T-cell (primary cell): ENCODE measurements around the gene RIN3. TPM values are rescaled to one million over a fixed set of nuclear protein-coding genes. Genes with fewer than 3 reads are reported as not detected.
A peak's percentile ranks its signal among the peaks of the same experiment; 100 is the strongest.

Source experiments
- ATAC-seq, 4 experiments: fragments of 200-7000 bp in 3 of 4; fragments of 150-1000 bp in 1 of 4; cut with Tn5 transposase; replicated peaks in 1 of 4; 1 replicate in 3 of 4; 2 replicates in 1 of 4; pipeline ENCODE4 v1.10.0; 2021; ENCODE audit warnings: moderate library complexity in 3 of 4, mild to moderate bottlenecking in 2 of 4, moderate number of reproducible peaks in 1 of 4
- CTCF ChIA-PET, 2 donors: fragments of 300-600 bp; sonication (Branson Sonifier 250); formaldehyde crosslinking; loops; one replicate each; lab custom pipeline; 2022; ENCODE audit warnings: antibody characterized with exemption in 2 of 2; lab: Charles Lee
- POLR2A ChIA-PET, 2 donors: fragments of 300-600 bp; sonication (Branson Sonifier 250); formaldehyde crosslinking; loops; one replicate each; lab custom pipeline; 2022; ENCODE audit warnings: antibody characterized with exemption in 2 of 2; lab: Charles Lee
- DNase-seq, 35 experiments: peaks; one replicate each; pipeline versions ENCODE4 v3.0.0 to v3.0.0-alpha.2; 2013 to 2023
- H3K27ac ChIP-seq: one replicate; pipeline ENCODE4 v1.5.1; 2013; ENCODE audit warnings: low read length
- H3K27me3 ChIP-seq, 2 experiments: replicated peaks in 1 of 2; 1 replicate in 1 of 2; 2 replicates in 1 of 2; pipeline versions ENCODE4 v1.6.1 to v1.7.0; 2013; ENCODE audit warnings: low read length in 1 of 2, mixed read lengths in 1 of 2; ENCODE audit not compliant: control insufficient read depth in 2 of 2, insufficient read depth in 2 of 2; ENCODE audit errors: extremely low read depth in 1 of 2
- H3K36me3 ChIP-seq, 2 donors: 1 replicate in 1 of 2; 2 replicates in 1 of 2; pipeline versions ENCODE4 v1.6.1 to v1.7.0; 2013; ENCODE audit warnings: low read length in 1 of 2; ENCODE audit not compliant: control insufficient read depth in 2 of 2, insufficient read depth in 1 of 2; ENCODE audit errors: extremely low read depth in 1 of 2
- H3K4me1 ChIP-seq, 2 experiments: 1 replicate in 1 of 2; 2 replicates in 1 of 2; pipeline versions ENCODE4 v1.6.1 to v1.7.0; 2013; ENCODE audit warnings: low read length in 2 of 2, mixed read lengths in 1 of 2; ENCODE audit not compliant: insufficient read depth in 2 of 2, control insufficient read depth in 1 of 2; ENCODE audit errors: extremely low read depth in 1 of 2
- H3K4me3 ChIP-seq, 2 donors: 1 replicate in 1 of 2; 2 replicates in 1 of 2; pipeline versions ENCODE4 v1.5.1 to v1.7.0; 2013; ENCODE audit warnings: mild to moderate bottlenecking in 2 of 2, low read length in 1 of 2, moderate library complexity in 1 of 2; ENCODE audit not compliant: control insufficient read depth in 1 of 2; ENCODE audit errors: extremely low read depth in 1 of 2
- H3K9me3 ChIP-seq: 2 replicates; pipeline ENCODE4 v1.7.0; 2013
- H3K27ac Mint-ChIP-seq, 2 donors: one replicate each; pipeline ENCODE4 v1.8.0; 2020 to 2021; ENCODE audit warnings: mild to moderate bottlenecking in 2 of 2, mixed read lengths in 2 of 2
- H3K27me3 Mint-ChIP-seq, 2 donors: one replicate each; pipeline ENCODE4 v1.8.0; 2021 to 2022; ENCODE audit warnings: mixed read lengths in 2 of 2
- H3K36me3 Mint-ChIP-seq: one replicate; pipeline ENCODE4 v1.8.0; 2021; ENCODE audit warnings: mixed read lengths
- H3K4me1 Mint-ChIP-seq, 3 donors: one replicate each; pipeline ENCODE4 v1.8.0; 2020 to 2022; ENCODE audit warnings: mixed read lengths in 3 of 3, mild to moderate bottlenecking in 1 of 3
- H3K4me3 Mint-ChIP-seq, 3 donors: one replicate each; pipeline ENCODE4 v1.8.0; 2020 to 2022; ENCODE audit warnings: mild to moderate bottlenecking in 3 of 3, mixed read lengths in 3 of 3, moderate library complexity in 3 of 3
- H3K9me3 Mint-ChIP-seq, 3 donors: one replicate each; pipeline ENCODE4 v1.8.0; 2020 to 2022; ENCODE audit warnings: mixed read lengths in 3 of 3
- WGBS: methylation state at CpG from one replicate; pipeline ENCODE4 v1.1.5; 2013; ENCODE audit warnings: missing lambda C conversion rate; ENCODE audit not compliant: insufficient coverage; 5-methylcytosine and 5-hydroxymethylcytosine counted together
- total RNA-seq, 35 experiments: library from RNA in 6 of 35; stranded (reverse) in 6 of 35; fragments of 120-200 nt in 1 of 35; gene quantifications; one replicate each; pipeline versions ENCODE4 v1.2.1 to v1.2.4 and lab custom pipeline; 2013 to 2026

The RIN3 gene
- total RNA-seq, 5 donors from 2014 or later (not counting 1 experiment from before 2014, with no cell fraction given), result 89.9 to 107 (median 97.0) TPM

GRCh38 chr14:92560106-92560865 is 46.7 kb downstream of the RIN3 start:
- H3K9me3 Mint-ChIP-seq, result no peaks in the 10 kb centered on the region

GRCh38 chr14:92561906-92562479 is 48.4 kb downstream of the RIN3 start:
- Histone ChIP-seq H3K9me3 (no peaks in the 10 kb centered on the region), H3K27ac (no peak overlapping the region), H3K27me3 (no peaks in the 10 kb centered on the region), H3K36me3 (peaks cover 11 to 17% of the 10 kb centered on the region in 2 donors), H3K4me3 (no peak overlapping the region), H3K4me1 (peaks cover 6 to 34% of the 10 kb centered on the region in 2 experiments)
- DNase-seq, result no peak
- Mint-ChIP-seq H3K9me3 (peaks cover 0 to 2% (median 2%) of the 10 kb centered on the region in 3 donors), H3K27ac (peak overlapping the region in 1 of 2 donors; percentile 3), H3K4me1 (peaks cover 16 to 48% (median 43%) of the 10 kb centered on the region in 3 donors), H3K36me3 (peaks cover 14% of the 10 kb centered on the region), H3K4me3 (no peak overlapping the region), H3K27me3 (no peaks in the 10 kb centered on the region)
- no peak for ATAC-seq
- POLR2A ChIA-PET, result no interaction called here
- CTCF ChIA-PET, result no interaction called here
- WGBS, result 67% methylated on average over 1 of the region's 6 CpGs

More at GRCh38 chr14:92560106-92560865, 46.7 kb downstream of the RIN3 start:
- DNase-seq (peak in 26 of 35 experiments; percentile 20 to 60 (median 44)), ATAC-seq (peak in 3 of 4 experiments; percentile 46 to 76 (median 62))
- WGBS, result 82% methylated on average over 9 of the region's 15 CpGs
- H3K9me3 ChIP-seq, result no peaks in the 10 kb centered on the region
- H3K4me3 ChIP-seq, result no peak overlapping the region
- peaks cover 23 to 48% of the 10 kb centered on the region in 2 experiments for H3K4me1 ChIP-seq
- Mint-ChIP-seq H3K4me1 (peaks cover 33 to 65% (median 60%) of the 10 kb centered on the region in 3 donors), H3K27me3 (no peaks in the 10 kb centered on the region), H3K4me3 (peak overlapping the region in 1 of 3 donors; percentile 40), H3K36me3 (peaks cover 14% of the 10 kb centered on the region), H3K27ac (peak overlapping the region; percentile 71 to 82)
- H3K27ac ChIP-seq, result no peak overlapping the region
- H3K27me3 ChIP-seq, result no peaks in the 10 kb centered on the region
- CTCF ChIA-PET, result no interaction called here
- POLR2A ChIA-PET, result no interaction called here
- H3K36me3 ChIP-seq, result peaks cover 4 to 12% of the 10 kb centered on the region in 2 donors

GRCh38 chr14:92563359-92563758 is 49.8 kb downstream of the RIN3 start:
- no CpG with 5 or more reads among the region's 1 CpG for WGBS
- no peak overlapping the region for H3K27ac ChIP-seq
- Mint-ChIP-seq H3K4me3 (no peak overlapping the region), H3K27ac (peak overlapping the region; percentile 5 to 23), H3K4me1 (peaks cover 16 to 45% (median 41%) of the 10 kb centered on the region in 3 donors), H3K27me3 (no peaks in the 10 kb centered on the region), H3K9me3 (peaks cover 0 to 10% (median 5%) of the 10 kb centered on the region in 3 donors), H3K36me3 (peaks cover 25% of the 10 kb centered on the region)
- H3K4me3 ChIP-seq, result no peak overlapping the region
- POLR2A ChIA-PET, result interaction anchor here in 1 of 2 donors (0.5 kb wide), 1 partner anchor 1460 kb away, joined by 3 read pairs; no protein-coding TSS in a partner anchor
- peaks cover 11 to 14% of the 10 kb centered on the region in 2 donors for H3K36me3 ChIP-seq
- peaks cover 5 to 32% of the 10 kb centered on the region in 2 experiments for H3K4me1 ChIP-seq
- DNase-seq (no peak), ATAC-seq (peak; percentile 22 to 57 (median 52))
- CTCF ChIA-PET, result interaction anchor here in 1 of 2 donors (0.6 to 1.2 kb wide), 2 partner anchors 20 to 165 kb away, joined by 3 read pairs; no protein-coding TSS in a partner anchor
- H3K9me3 ChIP-seq, result no peaks in the 10 kb centered on the region
- H3K27me3 ChIP-seq, result no peaks in the 10 kb centered on the region

- Histone ChIP-seq H3K36me3 (peaks cover 11 to 14% of the 10 kb centered on the region in 2 donors), H3K27ac (no peak overlapping the region), H3K4me1 (peaks cover 8 to 35% of the 10 kb centered on the region in 2 experiments), H3K4me3 (no peak overlapping the region), H3K27me3 (no peaks in the 10 kb centered on the region), H3K9me3 (no peaks in the 10 kb centered on the region)
- Mint-ChIP-seq H3K9me3 (peaks cover 0 to 10% (median 5%) of the 10 kb centered on the region in 3 donors), H3K4me1 (peaks cover 20 to 47% (median 44%) of the 10 kb centered on the region in 3 donors), H3K4me3 (no peak overlapping the region), H3K27ac (peak overlapping the region in 1 of 2 donors; percentile 5), H3K27me3 (no peaks in the 10 kb centered on the region), H3K36me3 (peaks cover 25% of the 10 kb centered on the region)
- WGBS, result no CpG with 5 or more reads among the region's 1 CpG
- POLR2A ChIA-PET, result interaction anchor here in 1 of 2 donors (0.5 kb wide), 1 partner anchor 1460 kb away, joined by 3 read pairs; no protein-coding TSS in a partner anchor
- no peak for DNase-seq
- no peak for ATAC-seq
- CTCF ChIA-PET, result interaction anchor here in 1 of 2 donors (0.6 to 1.2 kb wide), 2 partner anchors 19 to 165 kb away, joined by 3 read pairs; no protein-coding TSS in a partner anchor
These were observed 50.2 kb downstream of the RIN3 start for GRCh38 chr14:92563765-92564285.

GRCh38 chr14:92564344-92565039 is 50.9 kb downstream of the RIN3 start:
- Histone ChIP-seq H3K4me3 (no peak overlapping the region), H3K4me1 (peaks cover 9 to 36% of the 10 kb centered on the region in 2 experiments), H3K36me3 (peaks cover 11% of the 10 kb centered on the region in 2 donors), H3K9me3 (no peaks in the 10 kb centered on the region), H3K27me3 (no peaks in the 10 kb centered on the region), H3K27ac (no peak overlapping the region)
- Mint-ChIP-seq H3K27me3 (no peaks in the 10 kb centered on the region), H3K4me3 (no peak overlapping the region), H3K36me3 (peaks cover 27% of the 10 kb centered on the region), H3K4me1 (peaks cover 22 to 49% (median 46%) of the 10 kb centered on the region in 3 donors), H3K9me3 (peaks cover 0 to 10% (median 5%) of the 10 kb centered on the region in 3 donors), H3K27ac (no peak overlapping the region)
- WGBS, result 90% methylated on average over 11 of the region's 13 CpGs
- ATAC-seq, result no peak
- DNase-seq, result no peak
- POLR2A ChIA-PET, result no interaction called here
- CTCF ChIA-PET, result no interaction called here
